Ovary (tissue), 3 donors: Measurements from ENCODE around the gene FAM187B.

Experiments used
- POLR2A ChIP-seq: fragments of 450-650 bp; IDR thresholded peaks from one replicate; pipeline ENCODE4 v1.6.1; 2017; ENCODE audit warnings: antibody characterized with exemption, mild to moderate bottlenecking, moderate library complexity
- TF ChIP-seq, protein P1 (sequence below), 3 donors: fragments of 450-650 bp in 2 of 3; fragments of 200-600 bp in 1 of 3; IDR thresholded peaks; one replicate each; pipeline versions ENCODE4 v1.5.1 to v1.8.0; 2016 to 2022; ENCODE audit warnings: antibody characterized with exemption in 3 of 3, mild to moderate bottlenecking in 1 of 3
- donor health status: DM: no; HTN: no; CAD: no.

DNA sequence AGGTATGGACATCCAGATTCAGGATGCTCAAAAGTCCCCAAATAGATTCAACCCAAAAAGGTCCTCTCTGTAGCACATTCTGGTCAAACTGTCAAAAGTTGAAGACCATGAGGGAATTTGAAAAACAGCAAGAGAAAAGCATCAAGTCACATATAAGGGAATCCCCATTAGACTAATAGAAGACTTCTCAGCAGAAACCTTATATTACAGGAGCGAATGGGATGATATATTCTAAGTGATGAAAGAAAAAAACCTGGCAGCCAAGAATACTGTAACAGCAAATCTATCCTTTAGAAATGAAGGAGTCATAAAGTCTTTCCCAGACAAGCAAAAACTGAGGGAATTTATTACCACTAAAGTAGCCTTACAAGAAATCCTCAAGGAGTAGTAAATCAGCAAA, 44.3 kb downstream of the FAM187B start:
- TF ChIP-seq, protein P1, sequence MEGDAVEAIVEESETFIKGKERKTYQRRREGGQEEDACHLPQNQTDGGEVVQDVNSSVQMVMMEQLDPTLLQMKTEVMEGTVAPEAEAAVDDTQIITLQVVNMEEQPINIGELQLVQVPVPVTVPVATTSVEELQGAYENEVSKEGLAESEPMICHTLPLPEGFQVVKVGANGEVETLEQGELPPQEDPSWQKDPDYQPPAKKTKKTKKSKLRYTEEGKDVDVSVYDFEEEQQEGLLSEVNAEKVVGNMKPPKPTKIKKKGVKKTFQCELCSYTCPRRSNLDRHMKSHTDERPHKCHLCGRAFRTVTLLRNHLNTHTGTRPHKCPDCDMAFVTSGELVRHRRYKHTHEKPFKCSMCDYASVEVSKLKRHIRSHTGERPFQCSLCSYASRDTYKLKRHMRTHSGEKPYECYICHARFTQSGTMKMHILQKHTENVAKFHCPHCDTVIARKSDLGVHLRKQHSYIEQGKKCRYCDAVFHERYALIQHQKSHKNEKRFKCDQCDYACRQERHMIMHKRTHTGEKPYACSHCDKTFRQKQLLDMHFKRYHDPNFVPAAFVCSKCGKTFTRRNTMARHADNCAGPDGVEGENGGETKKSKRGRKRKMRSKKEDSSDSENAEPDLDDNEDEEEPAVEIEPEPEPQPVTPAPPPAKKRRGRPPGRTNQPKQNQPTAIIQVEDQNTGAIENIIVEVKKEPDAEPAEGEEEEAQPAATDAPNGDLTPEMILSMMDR (IDR thresholded peaks at IDR 0.05), result no peak
- TF ChIP-seq POLR2A, result no peak
